K562 (cell line): ENCODE data around the gene PCDH9.

ENCODE experiments used
- CREM ChIP-seq: IDR thresholded peaks from 2 replicates; pipeline ENCODE4 v1.6.1; 2014; ENCODE audit warnings: antibody characterized with exemption, low read depth
- EHMT2 ChIP-seq: fragments of 450-650 bp; IDR thresholded peaks from 2 replicates; pipeline ENCODE4 v1.6.1; 2018; ENCODE audit warnings: antibody characterized with exemption
- HDGF ChIP-seq: fragments of 450-650 bp; IDR thresholded peaks from 2 replicates; pipeline ENCODE4 v1.6.1; 2016
- MCM3 ChIP-seq: fragments of 450-650 bp; IDR thresholded peaks from 2 replicates; pipeline ENCODE4 v1.6.1; 2016
- STAG1 ChIP-seq: sonication (generic); formaldehyde crosslinking; IDR thresholded peaks from 2 replicates; pipeline ENCODE4 v1.5.0; 2020; ENCODE audit warnings: missing genetic modification reagents, borderline replicate concordance
- TF ChIP-seq, protein P1 (sequence below): sonication (generic); formaldehyde crosslinking; IDR thresholded peaks from 2 replicates; pipeline ENCODE4 v1.8.0; 2022; ENCODE audit warnings: missing genetic modification reagents, mild to moderate bottlenecking, borderline replicate concordance

- TF ChIP-seq CREM, result no peak
- TF ChIP-seq HDGF, result no peak
- TF ChIP-seq, protein P1, sequence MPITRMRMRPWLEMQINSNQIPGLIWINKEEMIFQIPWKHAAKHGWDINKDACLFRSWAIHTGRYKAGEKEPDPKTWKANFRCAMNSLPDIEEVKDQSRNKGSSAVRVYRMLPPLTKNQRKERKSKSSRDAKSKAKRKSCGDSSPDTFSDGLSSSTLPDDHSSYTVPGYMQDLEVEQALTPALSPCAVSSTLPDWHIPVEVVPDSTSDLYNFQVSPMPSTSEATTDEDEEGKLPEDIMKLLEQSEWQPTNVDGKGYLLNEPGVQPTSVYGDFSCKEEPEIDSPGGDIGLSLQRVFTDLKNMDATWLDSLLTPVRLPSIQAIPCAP, result no peak
- TF ChIP-seq MCM3, result no peak
- no peak for TF ChIP-seq EHMT2
- TF ChIP-seq STAG1, result no peak
Observed at GRCh38 chr13:66858163-66858562, 372.0 kb downstream of the PCDH9 start.
